CD1c-positive myeloid dendritic cell (primary cell): ENCODE data around the gene TFPI2.

Source experiments
- DNase-seq: peaks from one replicate; pipeline ENCODE4 v3.0.0-alpha.2; 2016; ENCODE audit errors: extremely low spot score

TFPI2 gene

DNA sequence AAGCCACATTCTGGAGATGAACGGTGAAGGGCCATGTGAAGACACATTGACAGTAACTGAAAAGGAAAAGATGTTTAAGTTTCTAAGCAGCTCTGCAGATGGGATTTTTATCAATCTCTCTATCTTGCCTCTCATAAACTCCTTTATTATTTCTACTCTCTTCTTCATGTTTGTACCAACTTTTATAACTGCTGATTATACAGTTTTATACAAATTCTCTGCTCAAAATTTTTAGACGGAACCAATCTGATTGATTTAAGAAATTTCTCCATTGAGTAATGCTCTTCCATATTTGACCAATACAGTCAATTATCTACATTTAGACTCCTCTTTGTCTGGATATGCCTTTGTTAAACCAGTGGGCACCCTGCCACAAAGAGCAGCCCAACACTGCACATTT lies 31.7 kb downstream of the TFPI2 start:
- no peak for DNase-seq

DNA sequence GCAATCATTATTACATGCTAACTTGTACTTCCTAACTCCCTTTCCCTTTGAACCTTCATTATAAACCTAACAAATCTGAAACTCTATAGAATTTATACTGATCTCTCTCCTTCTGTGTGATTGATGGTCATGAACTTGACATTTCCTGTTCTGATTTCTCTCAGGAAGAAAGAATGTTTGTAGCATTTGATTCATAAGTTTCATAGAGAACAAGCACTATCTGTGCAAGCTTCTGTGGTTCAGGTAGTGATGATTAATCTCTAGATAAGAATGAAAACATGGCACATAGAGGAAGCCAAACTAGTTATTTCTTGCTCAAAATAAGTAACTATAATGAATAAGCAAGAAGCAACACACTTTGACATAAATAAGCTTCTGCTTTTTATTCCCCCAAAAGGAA lies 34.2 kb downstream of the TFPI2 start:
- no peak for DNase-seq

DNA sequence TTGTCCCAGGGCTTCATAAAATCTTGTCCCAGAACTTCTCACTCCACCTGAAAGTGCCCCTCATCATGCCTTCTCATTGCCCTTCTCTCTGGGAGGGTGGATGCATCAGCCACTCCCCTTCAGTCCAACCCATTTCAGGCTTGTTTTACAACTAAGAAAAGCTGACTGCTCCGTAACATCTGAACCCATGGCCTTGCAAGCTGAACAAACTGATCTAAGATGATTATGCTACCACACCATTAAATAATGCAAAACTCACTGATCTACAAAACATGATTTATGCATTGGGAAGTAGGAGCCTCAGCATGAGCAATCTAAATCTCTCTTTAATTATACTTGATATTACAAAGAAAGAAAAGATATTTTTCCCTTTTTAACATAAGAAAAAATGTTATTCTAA lies 34.8 kb downstream of the TFPI2 start:
- no peak for DNase-seq

DNA sequence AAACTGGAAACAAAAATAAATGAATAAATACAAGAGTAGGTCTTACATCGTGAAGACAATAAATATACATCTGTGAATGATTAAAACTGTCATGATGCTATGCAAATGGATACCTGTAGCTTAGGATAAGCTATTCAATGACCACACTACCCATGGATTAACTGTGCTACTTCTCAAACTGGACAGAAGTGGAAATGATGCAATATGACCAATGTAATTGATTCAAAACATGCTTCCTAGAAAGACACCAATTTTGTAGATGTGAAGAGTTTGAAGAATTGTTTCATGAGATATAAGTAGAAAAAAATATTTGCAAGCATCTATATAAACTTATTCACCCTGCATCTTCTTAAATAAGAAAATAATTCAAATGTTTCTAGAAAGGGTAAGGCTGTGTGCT lies 36.1 kb downstream of the TFPI2 start:
- no peak for DNase-seq

DNA sequence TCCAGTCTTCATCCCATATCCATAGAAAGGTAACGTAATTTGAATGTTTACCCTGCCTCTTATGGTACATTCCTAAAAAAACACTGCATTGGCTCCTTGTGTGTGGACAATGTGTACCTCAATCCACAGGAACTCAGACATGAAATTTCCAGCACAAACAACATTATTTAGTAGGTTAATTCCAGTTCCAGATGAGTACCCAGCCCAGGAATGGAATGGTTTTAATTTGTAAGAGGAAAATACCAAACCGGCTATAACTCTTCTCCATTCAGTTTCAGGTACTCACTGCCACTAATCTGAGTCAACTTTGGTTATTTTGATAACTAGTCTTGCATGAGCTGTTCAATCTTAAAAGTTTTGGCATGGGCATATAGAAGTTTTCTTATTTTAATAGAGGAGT lies 39.0 kb downstream of the TFPI2 start:
- DNase-seq = no peak

- DNase-seq = no peak
Measured at GRCh38 chr7:93843260-93843659, 47.3 kb downstream of the TFPI2 start.

GRCh38 chr7:93838966-93839365 lies 51.6 kb downstream of the TFPI2 start:
- DNase-seq = no peak

GRCh38 chr7:93837245-93837644 lies 53.3 kb downstream of the TFPI2 start:
- no peak for DNase-seq

DNA sequence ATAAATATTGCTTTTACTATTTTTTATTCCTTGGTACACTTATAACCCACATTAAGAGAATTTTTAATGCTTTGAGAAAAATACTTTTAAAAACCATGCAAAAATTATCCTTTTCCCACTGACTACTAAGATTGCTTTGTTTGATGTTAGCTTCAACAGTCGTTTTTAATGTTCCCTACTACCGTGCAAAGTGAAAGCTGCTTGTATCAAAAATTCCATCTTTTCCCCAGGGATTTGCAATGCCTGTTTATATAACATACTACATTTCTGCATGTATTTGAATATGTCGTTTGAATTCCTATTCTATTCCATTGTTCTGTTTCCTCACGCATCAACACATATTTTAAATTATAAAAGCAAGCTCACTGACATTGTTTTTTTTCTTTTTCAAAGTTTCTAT lies 54.4 kb downstream of the TFPI2 start:
- no peak for DNase-seq

GRCh38 chr7:93835702-93836101 lies 54.9 kb downstream of the TFPI2 start:
- DNase-seq = no peak
